ENCODE data around the gene RIOK3.

- TF ChIP-seq, protein P1, sequence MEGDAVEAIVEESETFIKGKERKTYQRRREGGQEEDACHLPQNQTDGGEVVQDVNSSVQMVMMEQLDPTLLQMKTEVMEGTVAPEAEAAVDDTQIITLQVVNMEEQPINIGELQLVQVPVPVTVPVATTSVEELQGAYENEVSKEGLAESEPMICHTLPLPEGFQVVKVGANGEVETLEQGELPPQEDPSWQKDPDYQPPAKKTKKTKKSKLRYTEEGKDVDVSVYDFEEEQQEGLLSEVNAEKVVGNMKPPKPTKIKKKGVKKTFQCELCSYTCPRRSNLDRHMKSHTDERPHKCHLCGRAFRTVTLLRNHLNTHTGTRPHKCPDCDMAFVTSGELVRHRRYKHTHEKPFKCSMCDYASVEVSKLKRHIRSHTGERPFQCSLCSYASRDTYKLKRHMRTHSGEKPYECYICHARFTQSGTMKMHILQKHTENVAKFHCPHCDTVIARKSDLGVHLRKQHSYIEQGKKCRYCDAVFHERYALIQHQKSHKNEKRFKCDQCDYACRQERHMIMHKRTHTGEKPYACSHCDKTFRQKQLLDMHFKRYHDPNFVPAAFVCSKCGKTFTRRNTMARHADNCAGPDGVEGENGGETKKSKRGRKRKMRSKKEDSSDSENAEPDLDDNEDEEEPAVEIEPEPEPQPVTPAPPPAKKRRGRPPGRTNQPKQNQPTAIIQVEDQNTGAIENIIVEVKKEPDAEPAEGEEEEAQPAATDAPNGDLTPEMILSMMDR (IDR thresholded peaks at IDR 0.05) = no peak
- TF ChIP-seq POLR2A (IDR thresholded peaks at IDR 0.05) = no peak
Observed at GRCh38 chr18:23442958-23443357, 10.1 kb upstream of the RIOK3 start.
